SJSA1 (cell line): ENCODE results near the gene CCSER1. TPM values are rescaled to one million over a fixed set of nuclear protein-coding genes. Genes with fewer than 3 reads are reported as not detected.

Experiments used
- DNase-seq, 2 experiments: peaks; one replicate each; pipeline ENCODE4 v3.0.0-alpha.2; 2015 to 2020; ENCODE audit warnings: low spot score in 2 of 2, low read depth in 1 of 2
- H3K27ac ChIP-seq: fragments of 250-450 bp; sonication (Bioruptor Pico); 2 replicates; pipeline ENCODE4 v1.5.1; 2020; ENCODE audit warnings: mild to moderate bottlenecking, moderate library complexity
- H3K27me3 ChIP-seq: fragments of 250-450 bp; sonication (Bioruptor Pico); replicated peaks from 2 replicates; pipeline ENCODE4 v1.5.1; 2020; ENCODE audit warnings: mild to moderate bottlenecking, moderate library complexity
- H3K36me3 ChIP-seq: fragments of 250-450 bp; sonication (Bioruptor Pico); 2 replicates; pipeline ENCODE4 v1.5.1; 2020; ENCODE audit warnings: mild to moderate bottlenecking
- H3K4me1 ChIP-seq: fragments of 250-450 bp; sonication (Bioruptor Pico); replicated peaks from 2 replicates; pipeline ENCODE4 v1.6.1; 2021; ENCODE audit warnings: mild to moderate bottlenecking
- H3K4me3 ChIP-seq: fragments of 250-450 bp; sonication (Bioruptor Pico); 2 replicates; pipeline ENCODE4 v1.5.1; 2020; ENCODE audit warnings: mild to moderate bottlenecking
- H3K9me3 ChIP-seq: fragments of 250-450 bp; sonication (Bioruptor Pico); replicated peaks from 2 replicates; pipeline ENCODE4 v1.5.1; 2020; ENCODE audit warnings: mild to moderate bottlenecking
- total RNA-seq: library from RNA; depleted of rRNA; stranded (reverse); fragments of >200 nt; shearing (Covaris generic); gene quantifications from 2 replicates; pipeline ENCODE4 v1.2.3, GENCODE V29; 2014; rRNA removed

CCSER1 gene
- total RNA-seq, 1 experiment from 2014 or later, result not detected

DNA sequence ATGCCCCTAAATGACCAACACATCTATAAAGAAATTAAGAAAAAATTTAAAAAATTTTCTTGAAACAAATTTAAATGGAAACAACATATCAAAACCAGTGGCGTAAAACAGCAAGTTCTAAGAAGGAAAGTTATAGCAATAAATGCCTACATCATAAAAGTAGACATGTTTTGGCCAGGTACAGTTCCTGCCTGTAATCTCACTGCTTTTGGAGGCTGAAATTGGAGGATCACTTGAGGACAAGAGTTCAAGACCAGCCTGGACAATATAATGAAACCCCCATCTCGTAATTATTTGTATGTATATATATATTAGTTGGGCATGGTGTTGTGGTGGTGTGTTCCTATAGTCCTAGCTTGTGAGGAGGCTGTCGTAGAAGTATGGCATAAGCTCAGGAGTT lies 1504.1 kb downstream of the CCSER1 start:
- no peak overlapping the region for H3K27ac ChIP-seq
- H3K4me3 ChIP-seq, result no peak overlapping the region
- H3K4me1 ChIP-seq, result no peaks in the 10 kb centered on the region
- H3K9me3 ChIP-seq, result no peaks in the 10 kb centered on the region; the same call in 1 of the 2 replicates
- no peak for DNase-seq
- no peaks in the 10 kb centered on the region for H3K36me3 ChIP-seq
- H3K27me3 ChIP-seq, result no peaks in the 10 kb centered on the region

DNA sequence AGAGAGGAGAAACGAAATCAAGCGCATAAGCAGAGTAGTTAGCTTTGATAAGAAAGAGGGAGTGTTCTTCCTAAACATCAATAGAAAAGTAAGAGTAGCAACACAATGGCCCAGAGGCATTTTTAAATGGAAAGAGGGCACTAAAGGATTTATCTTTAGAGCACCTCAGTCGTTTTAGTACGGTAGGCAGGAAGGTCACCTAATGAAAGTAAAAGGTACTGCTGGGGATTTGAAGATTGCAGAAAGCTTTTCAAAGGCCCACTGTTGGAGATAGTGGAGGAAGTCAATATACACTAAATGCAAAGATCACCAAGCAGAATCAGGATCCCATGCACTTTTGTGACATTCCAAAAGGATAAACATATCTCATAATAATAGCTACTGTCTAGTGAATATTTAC lies 1508.9 kb downstream of the CCSER1 start:
- Histone ChIP-seq H3K4me1 (no peaks in the 10 kb centered on the region), H3K27me3 (no peaks in the 10 kb centered on the region), H3K27ac (no peak overlapping the region), H3K4me3 (no peak overlapping the region), H3K9me3 (no peaks in the 10 kb centered on the region; the same call in 1 of the 2 replicates), H3K36me3 (no peaks in the 10 kb centered on the region)
- DNase-seq, result no peak

Other genes with a start within 250 kb of the CCSER1 start
- not detected in 2 replicates for gene MMRN1, start 232.5 kb upstream of the CCSER1 start, total RNA-seq